NCI-H345 treated with DMSO at 0.1 percent for 48 hours (cell line): ENCODE data around the gene SSBP1.
"Not testable (repeated sequence)": the region's sequence is repeated elsewhere in the genome, so short reads cannot be mapped to it uniquely, and the experiment has no call there.

Source experiments
- DNase-seq: peaks from one replicate; lab custom pipeline; 2025; ENCODE audit not compliant: unreplicated experiment; lab: John Stamatoyannopoulos, UW

Gene SSBP1

GRCh38 chr7:141770083-141770583 lies 32.0 kb downstream of the SSBP1 start:
- DNase-seq: not testable (repeated sequence)

- no peak for DNase-seq
These were observed 38.2 kb downstream of the SSBP1 start, which contains the start of gene TAS2R4 for GRCh38 chr7:141776374-141776773. TAS2R4 (plus strand) TSS chr7:141776674; CDS start chr7:141778489, 1,815 bp downstream.

DNA sequence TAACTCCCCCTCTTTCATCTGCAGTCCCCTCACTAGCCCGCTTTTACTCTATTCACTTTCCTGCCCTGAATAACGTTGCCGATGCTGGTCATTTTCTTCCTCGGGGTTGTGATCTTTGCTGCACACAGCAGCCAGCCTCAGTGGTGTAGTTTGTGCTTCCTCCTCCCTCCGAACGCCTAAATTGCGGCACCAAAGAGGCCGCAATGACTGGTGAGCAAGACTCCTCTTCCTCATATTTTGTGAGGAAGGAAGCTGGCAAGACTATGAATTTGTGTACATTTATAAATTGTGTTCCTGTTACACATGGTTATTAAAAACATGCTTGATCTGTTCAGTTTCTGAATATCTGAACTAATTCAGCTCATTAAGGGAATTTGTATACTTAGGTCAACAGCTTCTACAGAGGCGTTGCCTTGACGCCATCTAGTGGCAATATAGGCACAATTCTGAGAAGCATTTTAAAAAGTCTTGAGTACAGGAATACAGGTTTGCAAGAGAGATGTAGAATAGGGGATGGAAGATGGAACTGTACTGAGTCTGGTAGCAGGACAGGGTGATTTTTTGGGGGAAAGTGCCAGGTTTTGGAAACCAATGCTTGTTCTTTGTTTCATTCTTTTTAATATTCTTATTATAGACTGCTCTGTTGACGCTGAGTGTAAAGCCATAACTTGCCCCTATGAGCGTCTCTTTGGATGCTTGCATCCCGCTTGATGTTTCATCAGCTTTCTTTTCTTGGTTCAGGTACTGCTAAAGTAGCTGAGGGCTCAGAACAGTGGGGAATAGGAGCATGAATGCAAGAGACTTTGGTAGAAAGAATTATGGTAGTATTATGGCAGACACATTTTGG lies 47.8 kb downstream of the SSBP1 start:
- peak; percentile 12 for DNase-seq

DNA sequence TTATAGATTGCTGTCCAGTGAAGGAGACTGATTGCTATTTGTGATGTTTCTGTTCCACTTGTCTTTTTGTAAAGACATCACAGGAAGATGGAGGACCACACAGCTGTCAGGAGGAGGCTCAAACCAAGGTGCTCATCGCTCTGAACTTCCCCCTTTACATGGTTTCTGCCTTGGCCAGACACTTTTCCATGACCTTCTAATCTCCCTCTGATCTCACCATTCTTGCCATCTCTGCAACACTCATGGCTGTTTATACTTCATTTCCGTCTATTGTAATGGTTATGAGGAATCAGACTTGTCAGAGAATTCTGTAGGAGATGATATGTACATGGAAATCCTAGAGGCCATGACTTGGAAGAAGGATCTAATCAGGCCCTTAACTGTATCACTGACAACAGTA lies 50.1 kb downstream of the SSBP1 start:
- no peak for DNase-seq

- DNase-seq: no peak
These were observed 51.8 kb downstream of the SSBP1 start, which contains the start of gene TAS2R5 for GRCh38 chr7:141789917-141790316. TAS2R5 (plus strand) TSS chr7:141790217; CDS start chr7:141790362, 145 bp downstream.

DNA sequence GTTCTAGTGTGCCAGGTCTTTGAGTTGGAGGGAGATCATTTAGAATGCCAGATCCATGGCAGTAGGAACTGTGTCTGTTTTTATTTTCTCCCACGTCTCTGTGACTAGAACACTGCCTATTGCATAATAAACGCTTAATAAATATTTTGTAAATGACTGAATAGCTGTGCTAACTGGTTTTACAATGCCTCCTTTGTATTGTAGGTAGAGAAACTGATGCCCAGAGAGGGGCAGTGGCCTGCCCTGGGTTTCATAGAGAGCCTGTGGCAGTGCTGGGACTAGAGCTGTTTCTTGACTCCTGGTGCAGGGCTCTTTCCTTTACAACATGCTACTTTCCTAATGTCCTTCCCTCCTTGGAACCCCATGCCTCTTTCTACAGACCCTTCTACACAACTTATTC lies 54.4 kb downstream of the SSBP1 start:
- DNase-seq: no peak
